ENCODE data around the gene STK32A.

GRCh38 chr5:147427521-147428401 lies 192.9 kb downstream of the STK32A start:
- TF ChIP-seq EZH2 (IDR thresholded peaks at IDR 0.05; ENCODE audit: borderline replicate concordance, insufficient read depth, low read depth, low read length, poor library complexity, severe bottlenecking) (no peak), CTCF (IDR thresholded peaks at IDR 0.05) (no peak)
